GM18868 (cell line): ENCODE measurements around the gene GART.
A peak's percentile ranks its signal among the peaks of the same experiment; 100 is the strongest.

Experiments
- ATAC-seq: cut with Tn5 transposase; IDR thresholded peaks from one replicate; pipeline ENCODE4 v1.9.1; 2021; ENCODE audit warnings: mild to moderate bottlenecking, moderate library complexity; ENCODE audit not compliant: unreplicated experiment

GART gene

GRCh38 chr21:33554236-33554981 lies 12.5 kb upstream of the GART start:
- no peak for ATAC-seq

DNA sequence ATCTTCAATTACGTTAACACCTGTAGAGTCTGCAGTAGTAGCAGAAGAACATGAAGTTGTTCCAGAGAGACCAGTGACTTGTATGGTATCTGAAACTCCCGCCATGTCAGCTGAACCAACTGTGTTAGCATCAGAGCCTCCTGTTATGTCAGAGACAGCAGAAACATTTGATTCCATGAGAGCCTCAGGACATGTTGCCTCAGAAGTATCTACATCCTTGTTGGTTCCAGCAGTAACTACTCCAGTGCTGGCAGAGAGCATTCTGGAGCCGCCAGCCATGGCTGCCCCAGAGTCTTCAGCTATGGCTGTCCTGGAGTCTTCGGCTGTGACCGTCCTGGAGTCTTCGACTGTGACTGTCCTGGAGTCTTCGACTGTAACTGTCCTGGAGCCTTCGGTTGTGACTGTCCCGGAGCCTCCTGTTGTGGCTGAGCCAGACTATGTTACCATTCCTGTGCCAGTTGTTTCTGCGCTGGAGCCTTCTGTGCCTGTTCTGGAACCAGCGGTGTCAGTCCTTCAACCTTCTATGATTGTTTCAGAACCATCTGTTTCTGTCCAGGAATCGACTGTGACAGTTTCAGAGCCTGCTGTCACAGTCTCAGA lies 11.2 kb upstream of the GART start:
- no peak for ATAC-seq

DNA sequence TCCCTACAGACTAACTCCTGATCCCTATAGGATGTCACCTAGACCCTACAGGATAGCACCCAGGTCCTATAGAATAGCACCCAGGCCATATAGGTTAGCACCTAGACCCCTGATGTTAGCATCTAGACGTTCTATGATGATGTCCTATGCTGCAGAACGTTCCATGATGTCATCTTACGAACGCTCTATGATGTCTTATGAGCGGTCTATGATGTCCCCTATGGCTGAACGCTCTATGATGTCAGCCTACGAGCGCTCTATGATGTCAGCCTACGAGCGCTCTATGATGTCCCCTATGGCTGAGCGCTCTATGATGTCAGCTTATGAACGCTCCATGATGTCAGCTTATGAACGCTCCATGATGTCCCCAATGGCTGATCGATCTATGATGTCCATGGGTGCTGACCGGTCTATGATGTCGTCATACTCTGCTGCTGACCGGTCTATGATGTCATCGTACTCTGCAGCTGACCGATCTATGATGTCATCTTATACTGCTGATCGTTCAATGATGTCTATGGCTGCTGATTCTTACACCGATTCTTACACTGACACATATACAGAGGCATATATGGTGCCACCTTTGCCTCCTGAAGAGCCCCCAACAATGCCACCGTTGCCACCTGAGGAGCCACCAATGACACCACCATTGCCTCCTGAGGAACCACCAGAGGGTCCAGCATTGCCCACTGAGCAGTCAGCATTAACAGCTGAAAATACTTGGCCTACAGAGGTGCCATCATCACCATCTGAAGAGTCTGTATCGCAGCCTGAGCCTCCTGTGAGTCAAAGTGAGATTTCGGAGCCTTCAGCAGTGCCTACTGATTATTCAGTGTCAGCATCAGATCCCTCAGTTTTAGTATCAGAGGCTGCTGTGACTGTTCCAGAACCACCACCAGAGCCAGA lies 10.4 kb upstream of the GART start:
- no peak for ATAC-seq

- ATAC-seq, result no peak
These were observed 9.7 kb upstream of the GART start for GRCh38 chr21:33551664-33552063.

DNA sequence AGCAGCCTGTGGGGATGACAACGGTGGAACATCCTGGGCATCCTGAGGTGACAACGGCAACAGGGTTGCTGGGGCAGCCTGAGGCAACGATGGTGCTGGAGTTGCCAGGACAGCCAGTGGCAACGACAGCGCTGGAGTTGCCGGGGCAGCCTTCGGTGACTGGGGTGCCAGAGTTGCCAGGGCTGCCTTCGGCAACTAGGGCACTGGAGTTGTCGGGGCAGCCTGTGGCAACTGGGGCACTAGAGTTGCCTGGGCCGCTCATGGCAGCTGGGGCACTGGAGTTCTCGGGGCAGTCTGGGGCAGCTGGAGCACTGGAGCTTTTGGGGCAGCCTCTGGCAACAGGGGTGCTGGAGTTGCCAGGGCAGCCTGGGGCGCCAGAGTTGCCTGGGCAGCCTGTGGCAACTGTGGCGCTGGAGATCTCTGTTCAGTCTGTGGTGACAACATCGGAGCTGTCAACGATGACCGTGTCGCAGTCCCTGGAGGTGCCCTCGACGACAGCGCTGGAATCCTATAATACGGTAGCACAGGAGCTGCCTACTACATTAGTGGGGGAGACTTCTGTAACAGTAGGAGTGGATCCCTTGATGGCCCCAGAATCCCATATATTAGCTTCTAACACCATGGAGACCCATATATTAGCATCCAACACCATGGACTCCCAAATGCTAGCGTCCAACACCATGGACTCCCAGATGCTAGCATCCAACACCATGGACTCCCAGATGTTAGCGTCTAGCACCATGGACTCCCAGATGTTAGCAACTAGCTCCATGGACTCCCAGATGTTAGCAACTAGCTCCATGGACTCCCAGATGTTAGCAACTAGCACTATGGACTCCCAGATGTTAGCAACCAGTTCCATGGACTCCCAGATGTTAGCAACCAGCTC lies 9.1 kb upstream of the GART start:
- no peak for ATAC-seq

DNA sequence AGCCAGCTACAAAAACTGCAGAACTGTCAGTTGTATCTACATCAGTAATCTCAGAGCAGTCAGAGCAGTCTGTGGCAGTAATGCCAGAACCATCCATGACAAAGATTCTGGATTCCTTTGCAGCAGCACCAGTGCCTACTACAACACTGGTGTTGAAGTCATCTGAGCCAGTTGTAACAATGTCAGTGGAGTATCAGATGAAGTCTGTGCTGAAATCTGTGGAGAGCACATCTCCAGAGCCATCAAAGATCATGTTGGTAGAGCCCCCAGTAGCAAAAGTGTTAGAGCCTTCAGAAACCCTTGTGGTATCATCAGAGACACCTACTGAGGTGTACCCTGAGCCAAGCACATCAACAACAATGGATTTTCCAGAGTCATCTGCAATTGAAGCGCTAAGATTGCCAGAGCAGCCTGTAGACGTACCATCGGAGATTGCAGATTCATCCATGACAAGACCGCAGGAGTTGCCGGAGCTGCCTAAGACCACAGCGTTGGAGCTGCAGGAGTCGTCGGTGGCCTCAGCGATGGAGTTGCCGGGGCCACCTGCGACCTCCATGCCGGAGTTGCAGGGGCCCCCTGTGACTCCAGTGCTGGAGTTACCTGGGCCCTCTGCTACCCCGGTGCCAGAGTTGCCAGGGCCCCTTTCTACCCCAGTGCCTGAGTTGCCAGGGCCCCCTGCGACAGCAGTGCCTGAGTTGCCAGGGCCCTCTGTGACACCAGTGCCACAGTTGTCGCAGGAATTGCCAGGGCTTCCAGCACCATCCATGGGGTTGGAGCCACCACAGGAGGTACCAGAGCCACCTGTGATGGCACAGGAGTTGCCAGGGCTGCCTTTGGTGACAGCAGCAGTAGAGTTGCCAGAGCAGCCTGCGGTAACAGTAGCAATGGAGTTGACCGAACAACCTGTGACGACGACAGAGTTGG lies 8.2 kb upstream of the GART start:
- no peak for ATAC-seq

DNA sequence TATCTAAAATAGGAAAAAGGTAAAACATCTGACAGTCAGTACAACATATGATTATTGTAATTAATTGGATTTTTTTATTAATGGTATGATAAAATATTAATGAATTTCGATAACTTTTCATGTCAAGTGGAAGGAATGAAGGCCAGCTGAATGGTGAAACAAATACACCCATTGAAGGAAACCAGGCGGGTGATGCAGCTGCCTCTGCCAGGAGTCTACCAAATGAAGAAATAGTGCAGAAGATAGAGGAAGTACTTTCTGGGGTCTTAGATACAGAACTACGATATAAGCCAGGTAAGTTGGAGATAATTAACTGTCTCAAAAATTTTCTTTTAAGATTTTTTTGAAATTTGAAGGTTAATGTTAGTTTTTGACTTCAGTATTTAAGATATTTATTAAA lies 4.2 kb upstream of the GART start:
- no peak for ATAC-seq

GRCh38 chr21:33544451-33545195 lies 2.7 kb upstream of the GART start:
- ATAC-seq, result no peak

GRCh38 chr21:33543505-33544129 lies 1.7 kb upstream of the GART start:
- ATAC-seq, result no peak

DNA sequence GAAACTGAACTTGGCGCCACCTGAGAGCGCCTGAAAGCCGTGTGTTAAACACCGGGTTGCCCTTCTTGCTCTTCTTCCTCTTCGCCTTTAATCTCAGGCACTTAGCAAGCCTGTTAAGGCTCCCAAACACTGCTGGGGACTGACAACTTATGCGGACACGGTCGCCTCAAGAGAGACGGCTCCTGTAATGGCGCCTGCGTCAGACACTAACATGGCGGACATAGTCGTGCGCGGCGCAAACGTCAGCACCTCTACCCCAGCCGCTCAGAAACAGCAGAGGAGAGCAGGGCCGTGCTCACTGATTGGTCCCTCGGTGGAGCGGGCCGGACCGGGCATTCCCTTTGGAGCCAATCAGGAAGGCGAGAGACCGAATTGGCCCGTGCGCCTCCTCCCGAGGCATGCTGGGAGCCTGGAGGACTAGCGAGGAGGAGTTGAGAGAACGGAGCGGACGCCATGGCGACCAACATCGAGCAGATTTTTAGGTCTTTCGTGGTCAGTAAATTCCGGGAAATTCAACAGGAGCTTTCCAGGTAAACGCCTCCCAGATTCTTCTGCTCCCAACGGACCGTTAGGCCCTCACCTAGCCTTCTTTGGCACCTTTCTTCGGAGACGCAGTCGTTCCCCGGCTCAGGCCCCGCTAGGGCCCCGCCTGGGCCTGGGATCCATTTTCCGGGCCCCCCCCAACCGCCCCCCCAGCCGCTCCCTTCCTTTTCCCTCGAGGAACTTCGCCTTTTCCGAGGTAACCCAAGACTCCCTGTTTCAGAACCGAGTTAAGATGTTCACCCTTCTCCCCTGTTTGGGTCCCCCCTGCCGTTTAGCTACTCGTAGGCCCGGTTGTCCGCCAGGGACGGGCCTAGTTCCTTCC lies 955 bp upstream of the GART start, which contains the start of gene SON:
Gene SON, plus strand, starts transcription at position 399 of the 865 bp plus-strand sequence. Its CDS starts 55 bp downstream, at position 454.
- ATAC-seq, result peak; percentile 95

- no peak for ATAC-seq
These were observed 709 bp downstream of the GART start for GRCh38 chr21:33541105-33541711.

- no peak for ATAC-seq
These were observed 1.2 kb downstream of the GART start for GRCh38 chr21:33540711-33541104.

DNA sequence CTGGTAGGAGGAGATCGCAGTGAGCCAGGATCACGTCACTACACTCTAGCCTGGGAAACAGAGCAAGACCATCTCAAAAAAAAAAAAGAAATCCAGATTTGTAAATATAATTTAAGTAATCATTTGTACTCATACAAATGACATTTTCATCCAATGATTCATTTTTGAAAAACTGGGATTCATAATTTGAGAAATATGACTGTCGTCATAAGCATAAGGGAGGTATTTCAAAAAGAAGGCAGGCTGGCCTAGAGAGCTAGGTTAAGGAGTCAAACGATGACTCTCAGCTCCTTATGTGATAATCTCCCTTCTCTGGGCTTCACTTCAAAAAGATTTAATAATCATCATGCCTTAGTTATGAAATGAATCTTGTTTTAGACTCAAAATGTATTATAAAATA lies 2.3 kb downstream of the GART start:
- no peak for ATAC-seq

DNA sequence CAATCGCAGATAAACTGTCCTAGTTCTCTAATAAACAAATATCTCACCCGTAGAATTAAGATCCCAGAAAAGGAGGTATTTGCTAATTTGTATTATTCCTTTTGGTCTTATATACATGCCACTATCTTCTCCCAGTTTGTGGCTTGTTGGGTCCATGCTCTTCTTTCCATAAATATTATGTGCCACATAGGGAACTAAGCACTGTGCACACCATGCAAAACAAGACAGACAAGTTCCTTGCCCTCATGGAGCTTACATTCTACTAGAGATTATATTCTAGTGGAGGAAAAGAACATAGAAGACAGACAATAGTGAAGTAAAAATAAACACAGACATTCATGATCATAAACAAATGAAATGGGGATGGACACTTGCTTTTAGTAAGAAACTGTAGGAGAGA lies 4.7 kb downstream of the GART start:
- ATAC-seq, result no peak

GRCh38 chr21:33531007-33531406 lies 10.9 kb downstream of the GART start:
- ATAC-seq, result no peak

- ATAC-seq, result no peak
These were observed 19.0 kb downstream of the GART start for GRCh38 chr21:33522953-33523349.

GRCh38 chr21:33522297-33522952 lies 19.5 kb downstream of the GART start:
- no peak for ATAC-seq
